HepG2 (cell line): ENCODE results near the gene GMPPB. TPM values are rescaled to one million over a fixed set of nuclear protein-coding genes. Genes with fewer than 3 reads are reported as not detected.

Experiments
- FUBP1 ChIP-seq: sonication (generic); formaldehyde crosslinking; IDR thresholded peaks from 2 replicates; pipeline ENCODE4 v1.5.1; 2020; ENCODE audit warnings: missing genetic modification reagents, mild to moderate bottlenecking, borderline replicate concordance
- MAFK ChIP-seq, 2 experiments: IDR thresholded peaks in 1 of 2; conservative IDR thresholded peaks in 1 of 2; 2 replicates each; pipeline ENCODE4 v1.6.1; 2011; ENCODE audit warnings: improper control_type of control experiment in 2 of 2, low read length in 2 of 2
- MBD4 ChIP-seq: IDR thresholded peaks from 2 replicates; pipeline ENCODE4 v1.6.1; 2012; ENCODE audit warnings: low read length, inconsistent platforms, borderline replicate concordance
- MNT ChIP-seq: fragments of 450-650 bp; IDR thresholded peaks from 2 replicates; pipeline ENCODE4 v1.6.1; 2016
- NCOA5 ChIP-seq: sonication (generic); formaldehyde crosslinking; IDR thresholded peaks from 2 replicates; pipeline ENCODE4 v1.4.0; 2020; ENCODE audit warnings: missing genetic modification reagents
- PRMT3 ChIP-seq: sonication (generic); formaldehyde crosslinking; IDR thresholded peaks from 2 replicates; pipeline ENCODE4 v1.8.1; 2022; ENCODE audit warnings: low read depth, mild to moderate bottlenecking, moderate library complexity, missing genetic modification reagents, borderline replicate concordance
- SKI ChIP-seq: fragments of 450-650 bp; IDR thresholded peaks from one replicate; pipeline ENCODE4 v1.6.1; 2018; ENCODE audit warnings: mild to moderate bottlenecking; ENCODE audit not compliant: partially characterized antibody
- SRSF9 ChIP-seq: fragments of 200-400 bp; formaldehyde crosslinking; IDR thresholded peaks from 2 replicates; pipeline ENCODE4 v1.6.1; 2018; ENCODE audit warnings: borderline replicate concordance, mild to moderate bottlenecking, low read depth, low read length; ENCODE audit not compliant: insufficient read depth, poor library complexity, severe bottlenecking
- TAF15 ChIP-seq: fragments of 200-400 bp; formaldehyde crosslinking; IDR thresholded peaks from one replicate; pipeline ENCODE4 v1.6.1; 2018; ENCODE audit warnings: mild to moderate bottlenecking, low read depth, low read length; ENCODE audit not compliant: poor library complexity, severe bottlenecking
- USF2 ChIP-seq, 2 experiments: sonication (generic) in 1 of 2; formaldehyde crosslinking in 1 of 2; IDR thresholded peaks; 2 replicates each; pipeline versions ENCODE4 v1.5.1 to v1.6.1; 2011 to 2020; ENCODE audit warnings: borderline replicate concordance in 1 of 2, low read depth in 1 of 2, low read length in 1 of 2, mild to moderate bottlenecking in 1 of 2, missing genetic modification reagents in 1 of 2, moderate library complexity in 1 of 2
- ZFYVE20 ChIP-seq: sonication (generic); formaldehyde crosslinking; IDR thresholded peaks from 2 replicates; pipeline ENCODE4 v1.8.0; 2023; ENCODE audit warnings: low read depth, mild to moderate bottlenecking, moderate library complexity, missing genetic modification reagents, borderline replicate concordance
- ZGPAT ChIP-seq: IDR thresholded peaks from 2 replicates; pipeline ENCODE4 v1.6.1; 2016; ENCODE audit warnings: mild to moderate bottlenecking
- ZNF253 ChIP-seq: sonication (generic); formaldehyde crosslinking; IDR thresholded peaks from 2 replicates; pipeline ENCODE4 v1.8.0; 2022; ENCODE audit warnings: mild to moderate bottlenecking, missing genetic modification reagents, borderline replicate concordance
- ZNF772 ChIP-seq: sonication (generic); formaldehyde crosslinking; IDR thresholded peaks from 2 replicates; pipeline ENCODE4 v1.5.0; 2020; ENCODE audit warnings: mild to moderate bottlenecking, missing genetic modification reagents
- ZNF788 ChIP-seq: sonication (generic); formaldehyde crosslinking; IDR thresholded peaks from 2 replicates; pipeline ENCODE4 v1.5.0; 2020; ENCODE audit warnings: mild to moderate bottlenecking, missing genetic modification reagents, borderline replicate concordance
- ZSCAN5A ChIP-seq: sonication (generic); formaldehyde crosslinking; IDR thresholded peaks from 2 replicates; pipeline ENCODE4 v1.8.0; 2022; ENCODE audit warnings: mild to moderate bottlenecking, missing genetic modification reagents, borderline replicate concordance
- polyA plus RNA-seq, 8 experiments: library from polyadenylated mRNA; depleted of rRNA in 3 of 8; stranded (reverse) in 7 of 8; unstranded in 1 of 8; fragments of >200 nt; fragmentation: Illumina TruSeq in 4 of 8; extraction: Trizol in 4 of 8; gene quantifications; 2 replicates each; pipeline versions ENCODE4 v1.2.1 to v1.2.3, GENCODE V29; 2011 to 2016; ENCODE audit warnings: low read depth in 4 of 8, missing spikeins in 1 of 8, mixed read lengths in 1 of 8; ENCODE audit not compliant: insufficient read depth in 1 of 8
- total RNA-seq, 5 experiments: library from RNA; depleted of rRNA; stranded (reverse); fragments of >200 nt; fragmentation: Illumina TruSeq; extraction: Trizol; gene quantifications; 2 replicates each; pipeline ENCODE4 v1.2.3, GENCODE V29; 2016; ENCODE audit warnings: low read depth in 1 of 5

GMPPB gene
- total and polyA plus RNA-seq, 2 of the 13 experiments (the other 11 are each of a cell fraction or from before 2014, with no cell fraction given): 6.5 to 23.1 TPM

GRCh38 chr3:49673121-49673714 is 50.5 kb downstream of the GMPPB start (continued):
- peak; percentile 80; the same call in 1 of the 2 replicates for TF ChIP-seq ZNF772 (CRISPR knock-in tag)
- TF ChIP-seq MBD4: no peak
- no peak for TF ChIP-seq ZSCAN5A (CRISPR knock-in tag)
- 0 out of 2 replicates have a peak, but pooled peaks have one; percentile 71 for TF ChIP-seq ZNF788
- TF ChIP-seq ZNF253 (CRISPR knock-in tag): peak; percentile 57; the same call in 1 of the 2 replicates
- TF ChIP-seq PRMT3: no peak; the same call in 1 of the 2 replicates
- TF ChIP-seq TAF15: no peak
- no peak for TF ChIP-seq MAFK (conservative IDR thresholded peaks at IDR 0.05 in 1 of 2, IDR thresholded peaks at IDR 0.05 in 1 of 2; ENCODE audit: low read length in 2 of 2)
- TF ChIP-seq ZFYVE20 (CRISPR knock-in tag): no peak
- no peak for TF ChIP-seq USF2 (IDR thresholded peaks at IDR 0.05; ENCODE audit: low read depth, low read length)
- TF ChIP-seq USF2 (CRISPR knock-in tag; IDR thresholded peaks at IDR 0.05; ENCODE audit: borderline replicate concordance): 0 out of 2 replicates have a peak, but pooled peaks have one; percentile 6
- TF ChIP-seq ZGPAT (CRISPR knock-in tag): no peak
- no peak for TF ChIP-seq FUBP1 (CRISPR knock-in tag)
- TF ChIP-seq NCOA5: no peak
- TF ChIP-seq SRSF9: no peak
- no peak for TF ChIP-seq MNT
- TF ChIP-seq SKI: no peak
